Lower leg skin (tissue), 3 donors: ENCODE data around the gene MMP2.

Source experiments
- CTCF ChIP-seq, 3 donors: fragments of 450-650 bp; IDR thresholded peaks; one replicate each; pipeline ENCODE4 v1.5.1; 2016; ENCODE audit warnings: antibody characterized with exemption in 3 of 3, mild to moderate bottlenecking in 3 of 3, moderate library complexity in 2 of 3
- POLR2A ChIP-seq, 2 donors: fragments of 450-650 bp; IDR thresholded peaks; one replicate each; pipeline ENCODE4 v1.6.1; 2016 to 2017; ENCODE audit warnings: antibody characterized with exemption in 2 of 2, mild to moderate bottlenecking in 1 of 2, moderate library complexity in 1 of 2

GRCh38 chr16:55490301-55490700 lies 11.3 kb downstream of the MMP2 start:
- TF ChIP-seq POLR2A (IDR thresholded peaks at IDR 0.05) (no peak), CTCF (IDR thresholded peaks at IDR 0.05) (no peak)
